Coronary artery (tissue), 2 donors: ENCODE data around the gene APC2.
A peak's percentile ranks its signal among the peaks of the same experiment; 100 is the strongest.

Experiments
- DNase-seq: peaks from one replicate; pipeline ENCODE4 v3.0.0-alpha.2; 2017; ENCODE audit warnings: low spot score
- H3K27ac ChIP-seq, 2 donors: fragments of 200-600 bp; sonication (generic); one replicate each; pipeline ENCODE4 v1.5.1; 2016 to 2019
- H3K4me3 ChIP-seq: fragments of 200-600 bp; sonication (generic); 2 replicates; pipeline ENCODE4 v1.5.1; 2016; ENCODE audit warnings: mild to moderate bottlenecking, moderate library complexity
- CTCF ChIP-seq: fragments of 200-600 bp; sonication (generic); IDR thresholded peaks from one replicate; pipeline ENCODE4 v1.5.1; 2019; ENCODE audit warnings: antibody characterized with exemption

The APC2 gene

GRCh38 chr19:1432507-1432887 is 17.4 kb upstream of the APC2 start:
- Histone ChIP-seq H3K4me3 (no peak overlapping the region), H3K27ac (no peak overlapping the region)
- no peak for DNase-seq
- no peak for TF ChIP-seq CTCF

- TF ChIP-seq CTCF, result no peak
- Histone ChIP-seq H3K27ac (no peak overlapping the region), H3K4me3 (no peak overlapping the region)
- DNase-seq, result no peak
These were observed 16.5 kb upstream of the APC2 start for GRCh38 chr19:1433119-1434039.

- Histone ChIP-seq H3K4me3 (no peak overlapping the region), H3K27ac (no peak overlapping the region)
- DNase-seq, result no peak
- no peak for TF ChIP-seq CTCF
These were observed 15.9 kb upstream of the APC2 start for GRCh38 chr19:1434040-1434366.

- no peak overlapping the region for H3K4me3 ChIP-seq
- DNase-seq, result no peak
- H3K27ac ChIP-seq, result no peak overlapping the region
- TF ChIP-seq CTCF, result no peak
These were observed 15.3 kb upstream of the APC2 start for GRCh38 chr19:1434577-1435060.

- no peak for DNase-seq
- no peak for TF ChIP-seq CTCF
- Histone ChIP-seq H3K4me3 (no peak overlapping the region), H3K27ac (no peak overlapping the region)
These were observed 14.4 kb upstream of the APC2 start for GRCh38 chr19:1435378-1435989.

GRCh38 chr19:1437609-1438008 is 12.3 kb upstream of the APC2 start:
- Histone ChIP-seq H3K4me3 (peak overlapping the region; percentile 87), H3K27ac (no peak overlapping the region)
- no peak for DNase-seq
- no peak for TF ChIP-seq CTCF
